HUES48 (cell line): ENCODE measurements around the gene SLC43A1.

Experiments used
- H3K27ac ChIP-seq: one replicate; pipeline ENCODE4 v1.7.0; 2013; ENCODE audit warnings: low read depth, low read length, inconsistent platforms
- H3K27me3 ChIP-seq: 2 replicates; pipeline ENCODE4 v1.6.1; 2013; ENCODE audit warnings: mild to moderate bottlenecking, low read length; ENCODE audit not compliant: control insufficient read depth, insufficient read depth
- H3K36me3 ChIP-seq: 2 replicates; pipeline ENCODE4 v1.6.1; 2013; ENCODE audit warnings: low read length; ENCODE audit not compliant: control insufficient read depth, insufficient read depth
- H3K4me1 ChIP-seq: 2 replicates; pipeline ENCODE4 v1.6.1; 2013; ENCODE audit warnings: mild to moderate bottlenecking, low read length; ENCODE audit not compliant: control insufficient read depth, insufficient read depth
- H3K4me3 ChIP-seq: 2 replicates; pipeline ENCODE4 v1.5.1; 2013; ENCODE audit warnings: mild to moderate bottlenecking, low read depth, low read length
- H3K9ac ChIP-seq: 2 replicates; pipeline ENCODE4 v1.6.1; 2013; ENCODE audit warnings: mild to moderate bottlenecking, low read depth, low read length, moderate library complexity
- H3K9me3 ChIP-seq: 2 replicates; pipeline ENCODE4 v1.6.1; 2013; ENCODE audit warnings: low read length; ENCODE audit not compliant: control insufficient read depth, insufficient read depth

The SLC43A1 gene

DNA sequence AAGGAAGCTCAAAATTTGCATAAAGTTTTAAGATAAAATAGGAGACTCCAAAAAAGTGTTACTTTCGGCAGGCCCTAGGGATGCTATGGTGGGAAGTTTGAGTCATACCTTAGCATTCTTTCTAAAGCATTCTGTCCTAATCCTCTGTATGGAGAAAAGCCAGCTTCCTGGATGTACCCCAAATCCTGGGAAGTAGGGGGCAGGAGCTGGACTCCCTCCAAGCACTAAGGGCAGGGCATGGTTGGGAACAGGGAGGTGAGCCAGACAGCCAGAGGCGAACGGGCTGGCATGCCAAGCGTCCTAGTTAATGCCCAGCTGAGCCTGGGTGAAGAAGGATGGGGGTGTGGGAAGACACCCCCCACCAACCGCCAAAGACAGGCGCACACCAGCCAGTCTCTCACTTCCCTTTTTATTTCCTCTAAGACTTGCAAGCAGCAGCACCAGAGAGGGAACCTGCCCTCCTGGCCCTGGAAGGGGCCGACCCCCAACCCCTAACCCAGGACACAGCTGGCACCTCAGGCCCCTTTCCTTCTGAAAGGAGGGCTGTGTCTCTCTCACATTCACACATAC lies 31.3 kb downstream of the SLC43A1 start:
- H3K36me3 ChIP-seq: peaks cover 39% of the 10 kb centered on the region
- H3K4me3 ChIP-seq: no peak overlapping the region
- H3K27me3 ChIP-seq: peaks cover 36% of the 10 kb centered on the region
- peaks cover 15% of the 10 kb centered on the region for H3K4me1 ChIP-seq
- H3K9me3 ChIP-seq: no peaks in the 10 kb centered on the region
- H3K27ac ChIP-seq: no peak overlapping the region
- H3K9ac ChIP-seq: no peak overlapping the region

DNA sequence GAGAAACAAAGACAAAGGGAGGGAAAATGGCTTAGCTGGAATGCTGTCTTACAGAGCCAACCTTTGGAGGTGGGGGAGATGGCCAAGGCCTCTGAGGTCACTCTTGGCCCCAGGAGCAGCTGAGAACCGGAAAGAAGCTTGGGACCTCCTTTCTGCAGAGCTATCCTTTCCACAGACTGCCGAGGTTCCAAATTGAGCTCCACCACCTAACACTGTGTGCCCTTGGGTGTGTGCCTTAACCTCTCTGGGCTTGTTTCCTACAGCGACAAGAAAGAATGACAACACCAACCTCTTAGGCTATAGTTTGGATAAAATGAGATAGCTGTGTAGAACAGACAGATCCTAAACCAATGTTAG lies 32.0 kb downstream of the SLC43A1 start:
- H3K4me3 ChIP-seq: peak overlapping the region; percentile 83
- peaks cover 34% of the 10 kb centered on the region for H3K36me3 ChIP-seq
- no peak overlapping the region for H3K27ac ChIP-seq
- H3K27me3 ChIP-seq: peaks cover 36% of the 10 kb centered on the region
- no peaks in the 10 kb centered on the region for H3K9me3 ChIP-seq
- H3K4me1 ChIP-seq: peaks cover 15% of the 10 kb centered on the region
- no peak overlapping the region for H3K9ac ChIP-seq

DNA sequence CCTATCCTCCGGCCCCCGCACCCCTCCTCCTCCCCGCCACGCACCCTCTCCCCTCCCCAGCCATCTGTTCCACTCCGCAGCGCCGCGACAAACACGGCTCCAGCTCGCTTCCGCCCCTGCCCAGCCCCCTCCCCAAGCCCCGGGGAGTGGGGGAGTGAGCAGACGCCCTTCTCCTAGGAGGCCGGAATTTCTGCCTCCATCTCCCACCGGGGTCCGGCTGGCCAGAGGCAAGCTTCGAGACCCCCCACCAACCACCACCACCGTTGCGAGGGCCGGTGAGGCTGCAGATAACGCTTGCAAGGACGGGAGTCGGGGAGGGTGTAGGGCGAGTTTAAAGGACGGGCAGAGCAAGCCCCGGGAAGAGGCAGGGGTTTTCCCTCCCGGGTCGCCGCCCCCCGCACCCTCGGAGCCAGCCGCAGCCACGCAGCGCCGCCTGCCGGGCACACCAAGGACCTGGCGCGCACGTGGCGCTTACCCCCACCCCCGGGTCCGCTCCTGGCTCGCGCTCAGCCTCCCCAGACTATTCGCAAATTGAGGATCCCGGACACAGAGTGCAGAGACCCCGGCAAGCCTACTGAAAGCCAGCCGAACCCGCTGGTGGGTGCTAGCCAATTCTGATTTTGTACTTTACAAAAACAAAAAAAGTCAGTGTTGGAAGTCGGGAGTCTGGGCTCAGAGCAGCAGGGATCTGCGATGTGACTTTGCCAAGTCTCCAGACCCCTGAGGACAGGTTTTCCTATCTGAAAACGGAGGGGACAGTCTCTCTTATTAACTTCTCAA lies 32.5 kb downstream of the SLC43A1 start:
- Histone ChIP-seq H3K9me3 (no peaks in the 10 kb centered on the region), H3K9ac (peak overlapping the region; percentile 22; the same call in 1 of the 2 replicates), H3K27ac (no peak overlapping the region), H3K36me3 (peaks cover 28% of the 10 kb centered on the region), H3K4me3 (peak overlapping the region; percentile 83), H3K27me3 (peaks cover 41% of the 10 kb centered on the region), H3K4me1 (peaks cover 15% of the 10 kb centered on the region)

DNA sequence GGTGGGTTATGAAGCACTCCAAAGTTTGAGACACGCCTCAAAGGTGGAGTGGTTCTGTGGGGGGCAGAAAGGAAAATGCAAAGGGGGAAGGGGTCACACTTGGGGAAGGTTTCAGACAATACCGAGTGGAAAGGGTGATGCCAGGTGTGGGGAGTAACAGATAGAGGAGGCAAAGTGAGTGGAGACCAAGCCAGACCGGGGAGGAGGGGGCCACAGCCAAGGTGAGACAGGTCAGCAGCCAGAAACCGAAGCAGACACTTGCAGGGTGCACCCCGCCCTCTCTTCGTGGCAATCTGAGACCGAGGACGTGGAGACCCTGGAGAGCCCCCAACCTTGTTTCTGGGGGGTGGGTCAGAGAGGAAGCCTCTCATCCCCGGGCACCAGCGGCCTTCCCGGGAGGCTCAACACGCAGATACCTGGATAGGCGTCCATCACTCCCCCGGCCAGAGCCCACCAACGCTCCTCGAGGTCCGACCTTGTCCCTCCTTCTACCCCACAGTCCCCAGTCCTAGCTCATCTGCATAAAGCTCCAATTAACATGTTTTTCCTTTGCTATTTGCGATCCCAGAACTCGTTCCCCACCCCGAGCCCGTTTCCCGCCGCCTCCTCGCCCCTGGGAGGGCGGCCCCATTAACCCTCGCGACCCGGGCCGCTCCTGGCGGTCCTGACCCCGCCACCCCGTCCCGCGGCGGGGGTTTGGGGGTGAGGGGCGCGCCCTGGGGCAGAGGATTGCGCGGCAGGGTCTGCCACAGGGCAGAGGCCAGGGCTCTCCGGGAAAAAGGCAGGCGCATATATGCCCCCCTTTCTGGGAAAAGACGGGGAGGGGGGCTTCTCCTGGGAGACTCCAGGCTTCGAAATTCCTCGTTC lies 33.4 kb downstream of the SLC43A1 start:
- Histone ChIP-seq H3K9ac (no peak overlapping the region), H3K4me1 (peaks cover 16% of the 10 kb centered on the region), H3K27ac (no peak overlapping the region), H3K36me3 (peaks cover 21% of the 10 kb centered on the region), H3K4me3 (peak overlapping the region; percentile 83), H3K27me3 (peaks cover 49% of the 10 kb centered on the region), H3K9me3 (no peaks in the 10 kb centered on the region)

DNA sequence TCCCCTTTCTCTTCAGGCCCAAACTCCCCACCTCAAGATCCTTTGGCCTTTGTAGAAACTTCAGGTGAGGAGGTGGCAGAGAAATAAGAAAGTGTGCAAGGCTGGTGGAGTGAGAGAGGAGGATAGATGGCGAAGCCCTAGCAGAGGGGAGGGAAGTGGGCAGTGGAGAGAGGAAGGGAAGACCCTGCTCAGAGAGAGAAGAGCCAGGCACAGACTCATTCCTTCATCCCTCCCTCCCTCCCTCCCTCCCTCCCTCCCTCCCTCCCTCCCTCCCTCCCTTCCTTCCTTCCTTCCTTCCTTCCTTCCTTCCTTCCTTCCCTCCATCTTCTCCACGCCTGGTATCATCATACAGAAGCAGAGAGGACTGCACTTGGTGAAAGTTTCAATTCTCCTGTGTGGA lies 34.2 kb downstream of the SLC43A1 start:
- Histone ChIP-seq H3K9ac (no peak overlapping the region), H3K27me3 (peaks cover 57% of the 10 kb centered on the region), H3K4me3 (no peak overlapping the region), H3K27ac (no peak overlapping the region), H3K36me3 (peaks cover 21% of the 10 kb centered on the region), H3K4me1 (peaks cover 18% of the 10 kb centered on the region), H3K9me3 (no peaks in the 10 kb centered on the region)

DNA sequence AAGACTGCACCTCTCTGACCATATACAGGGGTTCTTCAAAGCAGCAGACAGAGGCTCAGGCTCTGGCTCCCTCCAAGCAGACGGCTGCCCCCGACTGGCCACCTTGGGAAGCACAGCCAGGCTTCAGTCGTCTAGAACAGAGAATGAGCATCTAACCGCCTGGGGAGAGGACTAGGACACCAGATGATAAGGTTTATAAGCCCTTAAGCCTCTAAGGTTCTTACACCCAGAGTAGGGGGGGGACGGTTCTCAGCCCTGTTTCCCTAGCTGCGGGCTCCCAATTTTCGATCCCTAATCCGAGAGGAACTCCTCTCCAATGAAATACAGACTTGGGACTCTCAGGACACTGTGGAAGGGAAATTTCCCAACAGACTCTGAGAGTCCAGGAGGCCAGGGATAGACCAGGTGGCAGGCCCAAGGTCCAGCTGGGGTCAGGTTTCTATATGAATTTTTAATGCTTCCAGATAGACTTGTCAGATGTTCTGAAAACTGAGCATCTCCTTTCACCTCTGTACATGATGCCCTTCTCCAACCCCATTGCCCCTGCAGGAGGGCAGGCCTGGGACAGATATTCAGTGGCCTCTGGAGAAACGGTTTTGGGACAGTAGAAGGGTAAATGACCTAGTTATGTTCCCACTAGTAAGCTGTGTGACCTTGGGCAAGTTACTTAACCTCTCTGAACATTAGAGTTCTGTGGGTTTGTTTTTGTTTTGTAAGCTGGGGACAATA lies 34.9 kb downstream of the SLC43A1 start:
- H3K4me1 ChIP-seq: peaks cover 23% of the 10 kb centered on the region
- peaks cover 15% of the 10 kb centered on the region for H3K36me3 ChIP-seq
- peaks cover 65% of the 10 kb centered on the region for H3K27me3 ChIP-seq
- no peak overlapping the region for H3K27ac ChIP-seq
- H3K4me3 ChIP-seq: no peak overlapping the region
- no peak overlapping the region for H3K9ac ChIP-seq
- no peaks in the 10 kb centered on the region for H3K9me3 ChIP-seq

DNA sequence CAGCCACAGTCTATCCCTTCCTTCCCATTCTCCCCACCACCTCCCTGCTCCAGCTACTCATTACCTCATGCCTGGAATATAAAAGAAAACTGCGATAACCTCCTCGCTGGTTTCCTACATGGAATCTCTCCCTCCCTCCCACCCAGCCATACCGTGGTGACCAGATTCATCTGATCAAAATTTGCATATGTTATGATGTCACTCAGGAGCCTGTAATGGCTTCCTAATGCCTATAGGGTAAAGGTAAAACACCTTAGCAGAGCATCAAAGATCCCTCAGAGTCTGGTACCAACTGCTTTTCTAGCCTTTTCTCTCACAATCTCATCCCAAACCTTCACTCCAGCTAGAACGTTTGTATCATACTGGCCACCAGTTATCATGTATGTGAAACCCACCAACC lies 35.6 kb downstream of the SLC43A1 start:
- Histone ChIP-seq H3K27ac (no peak overlapping the region), H3K4me1 (peaks cover 29% of the 10 kb centered on the region), H3K9me3 (no peaks in the 10 kb centered on the region), H3K9ac (no peak overlapping the region), H3K36me3 (peaks cover 9% of the 10 kb centered on the region), H3K4me3 (no peak overlapping the region), H3K27me3 (peaks cover 71% of the 10 kb centered on the region)

DNA sequence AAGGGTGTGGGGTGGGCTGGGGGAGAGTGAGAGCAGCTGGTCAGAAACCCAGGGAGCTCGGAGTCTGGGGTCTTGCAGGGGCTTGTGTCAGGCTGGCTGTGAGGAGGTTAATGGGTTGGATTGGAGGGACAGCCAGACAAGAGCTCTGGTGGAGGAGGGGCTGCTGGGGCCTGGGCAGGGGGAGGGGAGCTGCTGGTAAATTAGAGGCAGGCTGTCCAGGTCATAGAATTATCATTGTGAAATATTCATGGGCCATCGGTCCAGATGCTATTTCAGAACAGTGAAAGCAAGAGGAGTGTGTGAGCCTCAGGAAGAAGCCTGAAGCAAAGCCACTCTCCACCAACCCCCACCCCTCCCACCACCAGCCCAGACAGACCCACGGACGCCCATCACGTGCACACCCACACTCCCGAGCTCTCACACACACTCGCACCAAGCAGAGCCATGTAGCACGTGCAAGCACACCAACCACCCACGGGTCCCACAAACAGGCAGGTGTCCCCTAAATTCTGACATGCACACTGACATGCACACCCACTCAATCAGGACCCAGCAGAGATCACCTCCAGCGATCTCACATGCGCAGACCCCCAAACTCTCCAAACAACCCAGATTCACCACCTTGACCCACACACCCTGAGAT lies 36.4 kb downstream of the SLC43A1 start:
- H3K27me3 ChIP-seq: peaks cover 76% of the 10 kb centered on the region
- no peaks in the 10 kb centered on the region for H3K9me3 ChIP-seq
- H3K4me1 ChIP-seq: peaks cover 37% of the 10 kb centered on the region
- no peak overlapping the region for H3K4me3 ChIP-seq
- H3K27ac ChIP-seq: no peak overlapping the region
- peaks cover 3% of the 10 kb centered on the region; the same call in 1 of the 2 replicates for H3K36me3 ChIP-seq
- no peak overlapping the region for H3K9ac ChIP-seq

DNA sequence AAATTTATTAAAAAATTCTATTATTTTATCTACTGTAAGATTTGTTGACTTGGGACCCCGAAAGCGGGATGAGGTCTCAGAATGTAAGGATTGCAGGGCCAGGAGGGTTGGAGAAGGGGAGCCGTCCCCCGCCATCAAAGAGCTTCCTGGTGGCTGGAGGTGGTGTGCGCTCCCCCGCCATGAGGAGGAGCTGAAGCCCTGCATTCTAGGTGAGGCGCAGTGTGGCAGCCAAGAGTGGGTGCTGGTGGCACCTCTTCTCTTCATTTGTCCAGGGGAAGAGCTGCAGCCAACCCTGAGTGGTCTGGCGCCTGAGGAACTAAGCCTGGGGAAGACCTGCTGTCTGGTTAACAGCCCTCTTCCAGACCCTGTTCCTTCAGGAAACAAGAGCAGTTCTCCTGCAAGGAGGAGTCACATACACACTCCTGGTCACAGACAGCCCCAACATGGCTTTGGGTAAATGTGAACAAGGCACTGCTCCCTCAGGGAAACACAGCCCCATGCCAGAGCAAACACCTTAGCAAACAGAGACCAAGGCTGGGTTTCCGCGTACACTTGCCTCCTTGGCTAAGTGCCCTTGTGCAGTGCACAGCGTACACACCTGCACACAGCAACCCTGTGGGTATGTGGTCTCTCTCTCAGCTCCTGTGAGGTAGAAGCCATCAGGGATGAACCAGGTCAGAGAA lies 37.9 kb downstream of the SLC43A1 start:
- 0 out of 2 replicates have a peak overlapping the region, but pooled peaks have one; percentile 58 for H3K4me3 ChIP-seq
- H3K27ac ChIP-seq: no peak overlapping the region
- H3K9ac ChIP-seq: no peak overlapping the region
- H3K9me3 ChIP-seq: no peaks in the 10 kb centered on the region
- H3K36me3 ChIP-seq: 0 out of 2 replicates have a peak, but pooled peaks cover 1% of the 10 kb centered on the region
- H3K4me1 ChIP-seq: peaks cover 40% of the 10 kb centered on the region
- H3K27me3 ChIP-seq: peaks cover 65% of the 10 kb centered on the region
